A673 (cell line): Measurements from ENCODE around the gene PAM16.

ENCODE experiments used
- CTCF ChIP-seq: fragments of 300-800, 200-600 bp; sonication (generic); conservative IDR thresholded peaks from 2 replicates; pipeline ENCODE4 v1.5.1; 2017; ENCODE audit warnings: low read depth, mild to moderate bottlenecking, antibody characterized with exemption, low read length, moderate library complexity, mixed read lengths
- EZH2 ChIP-seq: fragments of 200-600 bp; sonication (generic); IDR thresholded peaks from 2 replicates; pipeline ENCODE4 v1.6.1; 2017; ENCODE audit warnings: borderline replicate concordance, low read depth, mild to moderate bottlenecking, mixed read lengths, antibody characterized with exemption, low read length; ENCODE audit not compliant: poor library complexity, severe bottlenecking

- TF ChIP-seq CTCF, result no peak
- TF ChIP-seq EZH2, result no peak
Measured at GRCh38 chr16:4358236-4358635, 7.1 kb upstream of the PAM16 start.
